ENCODE measurements around the gene SLC10A7.

DNA sequence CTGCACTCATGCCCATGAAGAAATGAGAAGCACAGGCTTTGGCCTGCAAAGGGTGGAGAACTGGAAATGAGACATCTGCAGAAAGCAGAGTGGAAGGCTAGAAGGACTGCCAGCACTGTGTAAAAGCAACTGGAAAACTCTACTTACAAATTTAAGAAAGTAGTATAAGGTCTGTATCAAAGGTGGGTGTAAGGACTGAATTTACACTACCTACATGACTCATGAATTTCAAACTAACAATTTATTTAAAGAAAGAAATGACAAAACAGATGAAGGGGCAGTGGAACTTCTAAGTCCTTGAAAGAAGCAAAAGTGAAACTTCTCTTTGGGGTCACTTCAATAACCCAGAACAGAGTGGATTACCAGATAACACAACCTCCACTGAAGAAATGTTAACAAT lies 71.2 kb downstream of the SLC10A7 start:
- TF ChIP-seq YY1 (IDR thresholded peaks at IDR 0.05; ENCODE audit: insufficient read depth, insufficient read length) = no peak
- no peak for TF ChIP-seq ZNF274 (IDR thresholded peaks at IDR 0.05; ENCODE audit: low read depth, low read length)
- TF ChIP-seq SUZ12 (IDR thresholded peaks at IDR 0.05; ENCODE audit: extremely low read depth, insufficient read depth, insufficient read length) = no peak
